HG03558 (cell line): ENCODE measurements around the gene GPR153.
"Not testable (repeated sequence)": the region's sequence is repeated elsewhere in the genome, so short reads cannot be mapped to it uniquely, and the experiment has no call there.

Experiments used
- ATAC-seq: cut with Tn5 transposase; IDR thresholded peaks from one replicate; pipeline ENCODE4 v1.9.1; 2021; ENCODE audit warnings: moderate number of reproducible peaks; ENCODE audit not compliant: unreplicated experiment; ENCODE audit errors: extremely low read depth

The GPR153 gene

DNA sequence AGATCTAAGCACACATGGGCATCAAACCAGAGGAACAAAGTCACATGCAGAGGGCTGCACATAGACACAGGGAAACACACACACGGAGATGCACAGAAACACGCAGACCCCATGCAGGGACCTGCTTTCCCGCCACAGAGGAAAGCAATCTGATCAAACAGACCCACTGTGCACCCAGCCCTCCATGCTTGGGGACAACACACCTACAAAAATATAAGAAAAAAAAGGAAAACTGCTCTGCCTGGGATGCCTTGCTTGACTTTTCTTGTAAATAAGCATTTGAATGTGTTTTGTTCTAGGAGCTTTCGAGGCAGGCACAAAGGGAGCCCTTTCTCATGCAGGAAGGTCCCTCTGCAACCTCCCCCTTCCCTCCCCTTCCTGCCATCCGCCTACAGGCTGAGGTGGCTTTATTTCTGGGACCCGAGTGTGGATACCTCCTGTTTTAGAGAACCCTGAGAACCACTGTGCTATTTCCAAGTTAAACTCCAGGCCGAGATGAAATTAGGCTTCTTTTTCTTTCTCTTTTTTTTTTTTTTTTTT, 21.6 kb downstream of the GPR153 start:
- ATAC-seq = no peak

DNA sequence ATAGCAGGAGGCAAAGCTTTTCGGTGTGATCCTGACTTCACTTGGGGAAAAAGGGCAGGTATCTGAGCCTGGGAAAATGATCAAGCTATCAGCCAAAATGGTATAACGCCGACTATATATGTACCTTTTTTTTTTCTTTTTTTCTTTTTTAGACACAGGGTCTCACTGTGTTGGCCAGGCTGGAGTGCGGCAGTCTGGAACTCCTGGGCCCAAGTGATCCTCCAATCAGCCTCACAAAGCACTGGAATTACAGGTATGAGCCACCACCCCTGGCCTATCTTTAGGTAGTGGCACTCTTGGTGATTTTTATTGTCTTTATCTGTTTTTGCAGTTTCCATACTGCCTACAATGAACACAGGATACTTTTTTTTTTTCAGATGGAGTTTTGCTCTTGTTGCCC, 23.8 kb downstream of the GPR153 start:
- ATAC-seq = no peak

GRCh38 chr1:6235296-6235677, 25.6 kb downstream of the GPR153 start:
- peak; percentile 9 for ATAC-seq

DNA sequence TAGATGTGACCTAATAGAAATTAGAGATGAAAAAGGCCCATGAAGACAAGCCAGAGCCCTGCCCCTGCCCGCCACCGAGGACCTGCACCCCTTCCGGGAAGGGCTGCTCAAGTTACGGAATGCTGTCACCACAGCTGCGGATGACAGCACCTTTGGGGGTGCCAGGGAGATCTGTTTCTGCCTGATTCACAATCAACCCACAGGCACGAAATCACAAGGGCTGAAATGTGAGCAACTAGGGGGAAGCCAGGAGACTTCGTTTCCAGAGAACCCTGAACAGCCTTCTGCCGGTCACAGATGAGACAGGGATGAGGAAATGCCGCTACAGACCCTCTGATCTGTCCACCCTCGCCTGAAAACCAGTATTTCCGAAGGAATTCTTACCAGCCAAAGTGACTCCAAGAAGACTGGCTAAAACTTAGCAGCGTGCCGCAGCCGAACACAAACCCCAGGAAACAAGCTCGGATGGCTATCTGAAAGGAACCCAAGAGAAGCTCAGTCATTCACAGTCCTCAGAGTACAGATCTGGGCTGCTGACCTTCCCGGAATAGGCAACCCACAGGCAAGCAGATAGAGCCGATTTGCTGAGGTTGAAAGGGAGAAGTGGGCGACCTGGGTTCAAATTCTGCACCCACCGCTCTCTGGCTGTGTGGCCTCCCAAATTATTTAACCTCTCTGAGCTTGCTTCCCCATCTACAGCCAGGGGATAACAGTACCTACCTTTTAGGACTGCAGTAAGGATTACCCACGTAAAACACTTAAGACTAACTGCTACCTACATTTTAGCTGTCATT, 26.2 kb downstream of the GPR153 start:
- ATAC-seq = no peak

GRCh38 chr1:6233376-6233775, 27.5 kb downstream of the GPR153 start:
- no peak for ATAC-seq

- no peak for ATAC-seq
Measured at GRCh38 chr1:6225651-6226050, 35.2 kb downstream of the GPR153 start.

- ATAC-seq = no peak
Measured at GRCh38 chr1:6224718-6225117, 36.2 kb downstream of the GPR153 start.

GRCh38 chr1:6223617-6224016, 37.3 kb downstream of the GPR153 start:
- no peak for ATAC-seq

DNA sequence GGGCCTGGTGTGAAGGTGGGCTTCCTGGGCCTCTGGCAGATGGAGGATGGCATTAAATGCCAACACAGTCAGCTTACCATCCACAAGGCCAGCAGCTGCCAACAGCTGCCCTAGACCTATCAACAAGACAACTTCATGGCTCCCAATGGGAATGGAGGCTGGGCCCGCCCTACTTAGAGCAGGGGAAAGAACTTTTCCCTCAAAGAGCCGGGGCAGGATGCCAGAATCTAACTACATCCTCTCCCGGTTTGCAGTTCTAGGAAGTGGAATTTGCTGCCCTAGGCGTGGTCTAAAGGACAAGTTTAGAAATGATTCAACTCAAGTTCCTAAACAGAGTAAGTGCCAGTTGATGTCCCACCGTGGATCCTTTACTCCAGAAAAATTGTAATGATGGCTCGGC, 38.3 kb downstream of the GPR153 start:
- no peak for ATAC-seq

GRCh38 chr1:6221210-6221784, 39.6 kb downstream of the GPR153 start:
- no peak for ATAC-seq

DNA sequence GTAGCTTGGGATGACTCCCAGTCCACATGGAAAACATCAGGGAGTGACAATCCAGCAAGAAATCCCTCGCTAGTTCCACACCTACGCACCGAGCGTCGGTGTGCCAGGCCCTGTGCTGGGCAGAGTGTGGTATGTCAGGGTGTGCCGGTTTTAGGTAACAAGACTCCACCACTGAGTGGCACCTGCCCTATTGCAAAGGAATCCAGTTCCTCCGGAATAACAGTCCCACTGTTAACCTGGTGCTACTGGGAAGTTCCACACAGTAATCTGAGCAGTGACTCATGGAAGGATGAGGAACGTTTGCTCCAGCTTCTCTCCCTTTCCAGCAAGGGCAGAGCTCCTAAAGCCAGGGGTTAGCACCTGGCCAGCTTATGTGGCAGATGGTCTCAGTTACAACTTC, 40.7 kb downstream of the GPR153 start:
- ATAC-seq = no peak

GRCh38 chr1:6219641-6220040, 41.3 kb downstream of the GPR153 start:
- not testable (repeated sequence) for ATAC-seq

- ATAC-seq = no peak
Measured at GRCh38 chr1:6218375-6219164, 42.3 kb downstream of the GPR153 start.

- ATAC-seq = no peak
Measured at GRCh38 chr1:6212193-6212959, 48.5 kb downstream of the GPR153 start.

- no peak for ATAC-seq
Measured at GRCh38 chr1:6211731-6212130, 49.2 kb downstream of the GPR153 start.

- no peak for ATAC-seq
Measured at GRCh38 chr1:6210591-6211355, 50.1 kb downstream of the GPR153 start.

DNA sequence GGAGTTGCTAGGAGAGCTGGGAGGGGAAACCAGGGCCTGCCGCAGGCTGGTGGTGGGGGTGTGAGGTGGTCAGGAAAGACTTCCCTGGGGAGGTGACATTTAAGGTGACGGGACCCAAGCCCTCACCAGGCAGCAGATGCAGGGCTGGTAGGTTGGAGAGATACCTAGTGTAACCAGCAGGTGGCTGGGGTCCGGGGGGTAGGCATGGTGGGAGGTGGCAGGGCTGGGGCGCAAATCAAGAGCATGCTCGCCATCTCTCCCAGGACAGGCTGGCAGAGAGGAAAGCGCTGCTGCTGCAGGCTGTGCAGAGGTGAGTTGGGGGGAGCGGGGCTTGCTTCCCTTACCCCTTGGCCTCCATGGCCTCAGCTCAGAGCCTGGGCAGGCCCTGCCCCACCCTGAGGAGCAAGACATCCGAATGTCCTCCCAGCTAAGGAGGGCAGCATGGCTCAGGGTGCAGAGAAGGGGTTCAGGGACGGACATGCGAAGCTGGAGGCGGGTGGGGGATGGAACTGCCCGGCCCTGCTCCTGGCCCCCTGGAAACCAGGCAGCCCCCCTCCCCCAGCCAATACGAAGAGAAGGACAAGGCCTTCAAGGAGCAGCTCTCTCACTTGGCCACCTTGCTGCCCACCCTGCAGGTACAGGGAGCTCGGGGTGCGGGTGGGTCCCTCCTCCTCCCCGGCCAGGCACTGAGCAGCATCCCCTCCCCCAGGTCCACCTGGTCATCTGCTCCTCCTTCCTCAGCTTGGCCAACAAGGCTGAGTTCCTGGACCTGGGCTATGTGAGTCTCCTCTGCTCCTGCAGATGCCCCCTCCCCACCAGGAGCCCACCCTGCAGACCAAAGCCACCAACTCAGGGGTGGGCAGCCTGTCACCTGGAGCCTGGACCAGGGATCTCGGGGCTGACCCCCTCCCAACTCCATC, 51.0 kb downstream of the GPR153 start:
- ATAC-seq = no peak
